ENCODE measurements around the gene ANO1.
A peak's percentile ranks its signal among the peaks of the same experiment; 100 is the strongest.

Gene ANO1

DNA sequence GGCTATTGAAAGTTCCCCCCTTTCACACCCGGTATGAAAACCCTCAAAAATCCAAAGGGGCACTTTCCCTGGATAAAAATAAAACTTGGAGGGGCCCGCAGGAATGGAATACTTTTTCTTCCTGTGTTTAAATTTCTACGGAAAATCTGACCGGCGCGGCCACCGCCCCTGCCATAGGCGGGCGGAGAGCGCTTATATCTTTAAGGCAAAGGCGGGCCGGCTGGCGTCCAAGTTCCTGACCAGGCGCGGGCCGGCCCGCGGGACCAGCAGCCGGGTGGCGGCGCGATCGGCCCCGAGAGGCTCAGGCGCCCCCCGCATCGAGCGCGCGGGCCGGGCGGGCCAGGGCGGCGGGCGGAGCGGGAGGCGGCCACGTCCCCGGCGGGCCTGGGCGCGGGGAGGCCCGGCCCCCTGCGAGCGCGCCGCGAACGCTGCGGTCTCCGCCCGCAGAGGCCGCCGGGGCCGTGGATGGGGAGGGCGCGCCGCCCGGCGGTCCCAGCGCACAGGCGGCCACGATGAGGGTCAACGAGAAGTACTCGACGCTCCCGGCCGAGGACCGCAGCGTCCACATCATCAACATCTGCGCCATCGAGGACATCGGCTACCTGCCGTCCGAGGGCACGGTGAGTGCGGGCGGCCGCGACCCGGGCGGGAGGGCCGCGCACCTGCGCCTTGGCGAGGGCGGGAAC, at the start of gene ANO1:
Gene ANO1, plus strand, starts transcription at position 223 of the 686 bp plus-strand sequence. Its CDS starts 290 bp downstream, at position 513.
- DNase-seq = no peak

DNA sequence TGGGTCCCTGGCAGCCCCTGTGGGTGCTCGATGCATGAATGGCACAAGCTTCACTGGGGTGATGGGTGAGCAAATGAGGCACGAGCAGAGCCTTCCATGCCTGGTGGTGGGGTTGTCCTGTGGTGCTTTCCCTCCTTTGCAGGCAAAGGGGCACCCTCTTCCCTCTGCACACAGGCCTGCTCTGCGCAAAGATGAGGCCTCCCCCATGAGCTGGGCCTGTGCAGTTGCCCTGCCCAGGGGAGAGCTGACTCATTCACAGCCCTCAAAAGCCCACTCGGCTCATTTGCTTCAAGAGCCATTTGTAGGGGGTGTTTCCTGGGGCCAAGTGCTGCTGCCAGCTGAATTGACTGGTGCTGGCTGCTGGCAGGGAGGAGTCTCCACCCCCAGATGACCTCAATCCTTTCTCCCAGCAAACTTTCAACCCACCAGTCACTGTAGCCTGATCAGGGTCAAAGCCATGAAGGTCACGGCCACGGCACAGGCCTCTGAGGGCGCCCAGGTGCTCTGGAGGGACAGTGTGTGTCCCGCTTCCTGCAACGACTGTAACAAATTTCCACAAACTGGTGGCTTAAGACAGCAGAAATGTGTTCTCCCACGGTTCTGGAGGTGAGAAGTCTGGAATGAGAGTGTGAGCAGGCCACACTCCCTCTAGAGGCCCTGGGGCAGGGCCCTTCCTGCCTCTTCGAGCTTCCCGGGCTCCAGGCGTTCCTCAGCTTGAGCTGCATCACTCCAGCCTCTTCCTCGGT, 48.8 kb upstream of the ANO1 start:
- peak in 1 of 2 donors; percentile 6 for DNase-seq

DNA sequence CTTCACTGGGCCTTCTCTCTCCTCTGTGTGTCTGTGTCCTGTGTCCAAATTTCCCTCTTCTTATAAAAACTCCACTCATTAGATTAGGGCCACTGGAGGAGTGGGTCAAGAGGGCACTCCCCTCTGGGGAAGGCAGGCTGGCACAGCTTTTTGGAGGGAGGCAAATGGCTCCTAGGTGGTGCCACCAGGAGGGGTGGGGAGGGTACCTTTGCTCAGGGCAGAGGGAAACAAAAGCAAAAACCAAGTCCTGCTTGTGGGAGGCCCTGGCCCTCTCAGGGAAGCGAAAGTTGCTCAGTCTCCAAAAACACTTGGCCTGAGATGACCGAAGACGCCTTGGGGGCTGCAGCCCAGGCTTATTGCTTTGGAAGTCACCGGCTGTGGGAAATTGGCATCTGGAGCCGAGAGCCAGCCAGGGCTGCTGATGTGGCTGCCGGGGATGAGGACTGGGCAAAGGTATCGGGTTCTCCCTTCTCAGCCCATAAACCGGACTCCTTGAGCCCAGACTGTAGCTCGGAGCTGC, 48.2 kb upstream of the ANO1 start:
- DNase-seq = peak in 1 of 2 donors; percentile 6

- DNase-seq = no peak
Observed at GRCh38 chr11:70030412-70030811, 47.7 kb upstream of the ANO1 start.

- DNase-seq = peak in 1 of 2 donors; percentile 7
Observed at GRCh38 chr11:70031631-70032469, 46.3 kb upstream of the ANO1 start.

DNA sequence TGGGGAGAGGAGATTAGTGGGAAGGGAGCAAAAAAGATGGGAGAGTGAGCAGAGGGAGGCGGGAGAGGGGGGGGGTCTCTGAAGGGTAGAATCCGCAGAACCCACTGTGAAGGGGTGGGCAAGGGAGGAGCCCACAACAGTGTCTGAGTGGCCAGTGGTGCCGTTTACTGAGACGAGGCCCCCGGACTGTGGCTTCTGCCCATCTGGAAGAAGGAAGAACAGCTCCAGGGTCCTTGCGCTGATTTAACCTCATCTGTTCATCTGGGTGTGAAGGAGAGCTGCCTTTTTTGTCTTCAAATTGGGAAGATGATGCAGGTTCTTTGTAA, 45.7 kb upstream of the ANO1 start:
- DNase-seq = peak in 1 of 2 donors; percentile 1

DNA sequence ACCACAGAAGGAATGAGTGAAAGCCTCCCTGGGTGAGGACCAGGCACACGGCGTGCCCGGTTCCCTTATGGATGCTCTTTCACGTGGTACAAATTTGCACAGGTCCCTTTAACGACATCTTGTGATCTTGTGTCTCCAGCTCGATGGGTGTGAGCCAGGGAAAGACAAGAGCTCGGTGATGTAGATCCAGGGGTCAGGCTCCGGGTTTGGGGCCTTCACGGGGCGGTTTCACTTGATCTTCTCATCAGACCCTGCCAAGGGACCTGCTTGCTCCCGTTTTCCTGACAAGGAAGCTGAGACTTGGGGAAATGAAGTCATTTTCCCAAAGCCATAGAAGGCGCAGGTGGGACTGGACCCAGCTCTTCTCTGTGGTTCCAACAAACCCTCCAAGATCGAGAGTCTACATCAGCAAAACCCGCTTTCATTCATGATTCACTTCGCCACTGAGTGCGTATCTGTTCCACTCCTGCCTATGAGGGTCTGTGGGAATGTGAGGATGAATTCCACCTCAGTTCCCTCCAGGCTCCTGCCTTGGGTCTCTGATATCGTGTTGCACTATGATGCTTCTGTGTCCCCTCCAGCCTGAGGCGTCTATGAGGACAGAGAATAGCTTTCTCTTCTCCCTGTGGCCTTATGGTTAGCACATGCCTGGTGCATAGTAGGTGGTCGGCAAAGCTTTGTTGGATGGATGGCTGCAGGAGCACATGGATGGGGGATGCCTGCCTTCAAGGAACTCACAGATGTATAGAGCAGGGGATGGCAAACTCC, 45.0 kb upstream of the ANO1 start:
- peak in 1 of 2 donors; percentile 7 for DNase-seq

DNA sequence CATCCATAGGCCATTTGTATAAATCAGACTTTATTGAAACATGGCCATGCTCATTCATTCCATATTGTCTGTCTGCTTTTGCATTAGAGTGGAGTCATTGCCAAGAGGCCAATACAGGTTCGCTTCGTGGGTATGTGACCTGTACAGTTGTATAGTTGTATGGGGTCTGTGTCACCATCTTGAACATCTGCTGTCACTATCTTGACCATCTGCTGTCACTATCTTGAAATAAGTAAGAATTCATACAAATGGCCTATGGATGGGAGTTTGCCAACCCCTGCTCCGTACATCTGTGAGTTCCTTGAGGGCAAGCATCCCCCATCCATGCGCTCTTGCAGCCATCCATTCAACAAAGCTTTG, 44.4 kb upstream of the ANO1 start:
- peak in 1 of 2 donors; percentile 4 for DNase-seq

DNA sequence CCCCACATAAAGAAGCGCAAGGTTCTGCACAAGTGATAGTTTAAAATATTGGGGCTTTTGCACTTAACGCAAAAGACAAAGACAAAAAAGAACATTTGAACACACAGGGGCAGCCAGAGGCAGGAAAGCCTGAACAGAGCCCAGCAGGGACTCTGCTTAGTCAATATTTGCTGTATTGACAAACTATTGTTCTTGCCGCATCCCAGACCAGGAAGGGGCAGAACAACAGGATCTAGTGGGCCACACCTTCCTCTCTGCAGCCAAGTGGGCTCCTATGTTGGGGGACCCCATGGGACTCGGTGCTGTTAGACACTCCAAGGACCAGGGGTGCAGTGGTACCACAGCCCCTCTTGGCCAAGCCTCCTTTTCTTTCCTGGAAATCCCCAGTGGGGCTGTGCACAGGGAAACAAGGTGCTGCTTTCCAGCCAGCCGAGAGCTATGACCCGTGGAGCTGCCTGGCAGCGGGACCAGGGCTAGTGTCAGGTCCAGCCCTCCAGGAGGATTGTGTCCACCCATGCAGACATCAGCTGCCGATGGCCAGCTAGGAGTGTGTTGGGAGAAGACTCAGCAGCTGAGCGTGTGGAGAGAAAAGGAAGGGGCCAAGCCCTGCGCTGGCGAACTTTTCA, 43.3 kb upstream of the ANO1 start:
- DNase-seq = peak in 1 of 2 donors; percentile 7

DNA sequence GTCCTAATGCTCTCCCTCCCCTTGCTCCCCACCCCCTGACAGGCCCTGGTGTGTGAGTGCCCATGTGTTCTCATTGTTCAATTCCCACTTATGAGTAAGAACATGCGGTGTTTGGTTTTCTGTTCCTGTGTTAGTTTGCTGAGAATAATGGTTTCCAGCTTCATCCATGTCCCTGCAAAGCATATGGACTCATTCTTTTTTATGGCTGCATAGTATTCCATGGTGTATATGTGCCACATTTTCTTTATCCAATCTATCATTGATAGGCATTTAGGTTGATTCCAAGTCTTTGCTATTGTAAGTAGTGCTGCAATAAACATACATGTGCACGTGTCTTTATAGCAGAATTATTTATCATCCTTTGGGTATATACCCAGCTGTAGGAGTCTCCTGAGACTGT, 42.5 kb upstream of the ANO1 start:
- peak in 1 of 2 donors; percentile 0 for DNase-seq

- peak in 1 of 2 donors; percentile 11 for DNase-seq
Observed at GRCh38 chr11:70036971-70037882, 40.9 kb upstream of the ANO1 start.

- DNase-seq = peak in 1 of 2 donors; percentile 1
Observed at GRCh38 chr11:70038034-70038834, 39.9 kb upstream of the ANO1 start.

- DNase-seq = peak in 1 of 2 donors; percentile 0
Observed at GRCh38 chr11:70040452-70040851, 37.7 kb upstream of the ANO1 start.

DNA sequence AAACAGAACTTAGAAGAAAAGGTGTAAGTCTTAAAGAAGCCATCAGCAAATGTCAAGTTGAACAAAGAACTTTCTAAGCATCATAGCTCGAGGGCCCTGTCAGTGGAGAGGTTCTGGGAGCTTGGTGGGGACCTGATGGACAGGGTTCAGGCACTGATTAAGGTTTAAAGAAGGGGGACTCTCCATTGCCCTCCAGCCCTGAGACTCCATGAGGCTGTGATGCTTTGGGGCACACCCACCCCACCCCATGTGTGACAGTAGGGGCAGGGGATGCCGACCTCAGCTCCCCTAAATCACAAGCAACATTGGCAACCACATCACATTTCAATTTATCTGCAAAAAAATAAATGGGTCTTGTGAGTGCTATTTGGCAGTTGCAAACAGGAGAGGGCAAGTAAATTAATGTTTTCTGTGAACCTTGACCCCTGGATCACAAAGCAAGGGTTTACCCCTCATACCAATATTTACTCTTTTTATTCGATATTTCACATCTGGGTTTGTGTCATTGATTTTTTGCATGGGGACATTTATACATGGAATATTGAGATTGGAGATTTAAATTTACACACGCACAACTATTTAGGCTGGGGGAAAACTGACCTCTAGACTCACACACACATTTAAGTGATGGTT, 37.1 kb upstream of the ANO1 start:
- peak in 1 of 2 donors; percentile 10 for DNase-seq

- no peak for DNase-seq
Observed at GRCh38 chr11:70043482-70043881, 34.6 kb upstream of the ANO1 start.

DNA sequence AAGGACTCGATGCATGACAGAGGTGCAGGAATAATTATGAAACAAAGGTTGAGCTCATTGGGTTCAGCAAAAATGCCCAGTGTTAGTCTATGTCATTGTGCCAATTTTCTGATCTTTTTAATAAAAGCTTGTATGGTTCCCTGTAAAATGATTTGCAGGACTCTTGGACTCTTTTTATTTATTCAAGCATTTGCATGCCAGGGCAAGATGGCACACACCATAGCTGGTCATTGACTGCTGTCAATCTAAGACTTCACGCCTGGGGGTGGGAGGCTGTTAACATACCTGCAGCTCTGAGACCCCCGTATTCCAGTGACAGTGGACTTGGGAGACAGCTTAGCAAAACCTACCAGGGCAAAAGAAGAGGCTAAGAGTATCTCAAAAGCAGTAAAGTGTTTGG, 32.0 kb upstream of the ANO1 start:
- no peak for DNase-seq

GRCh38 chr11:70048279-70049024, 29.7 kb upstream of the ANO1 start:
- no peak for DNase-seq

DNA sequence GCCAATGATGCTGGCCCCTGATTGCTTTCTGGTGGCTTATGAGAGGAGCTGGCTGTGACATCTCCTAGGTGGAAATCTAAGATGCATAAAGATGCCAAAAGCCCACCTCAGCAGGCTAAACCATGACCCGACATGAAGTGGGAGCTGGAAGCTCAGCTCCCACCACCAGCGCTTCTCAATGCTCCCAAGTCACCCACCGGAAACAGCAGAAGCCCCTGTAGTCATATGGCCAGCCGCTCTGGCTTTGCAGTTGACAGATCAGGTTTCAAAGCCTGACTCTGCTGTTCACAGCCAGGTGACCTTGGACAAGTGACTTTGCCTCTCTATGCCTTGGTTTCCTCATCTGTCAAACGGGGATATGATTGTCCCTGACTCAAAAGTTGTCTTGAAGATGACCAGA, 29.1 kb upstream of the ANO1 start:
- DNase-seq = no peak

DNA sequence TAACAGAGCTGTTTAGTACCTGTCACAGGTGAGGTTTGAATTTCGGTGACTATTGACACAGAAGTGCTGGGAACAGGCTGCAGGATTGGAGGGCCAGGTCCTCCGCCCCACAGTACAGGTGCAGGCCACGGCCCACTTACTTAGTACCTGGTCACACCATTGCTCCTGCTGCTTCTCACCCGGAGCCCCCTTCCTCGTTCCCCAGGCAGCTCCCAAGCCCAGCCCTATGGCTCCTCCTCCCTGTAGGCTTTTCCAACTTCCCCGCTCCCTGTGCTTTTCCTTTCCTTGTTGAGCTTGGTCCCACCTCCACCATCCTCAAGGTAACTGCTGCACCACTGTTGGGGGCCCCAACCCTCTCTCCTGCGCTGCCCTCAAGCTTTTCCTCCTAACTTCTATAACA, 27.9 kb upstream of the ANO1 start:
- DNase-seq = no peak
